ENCODE results near the gene WWOX. TPM values are rescaled to one million over a fixed set of nuclear protein-coding genes. Genes with fewer than 3 reads are reported as not detected.

WWOX gene
- total RNA-seq, 1 experiment from 2014 or later: 28.3 TPM

DNA sequence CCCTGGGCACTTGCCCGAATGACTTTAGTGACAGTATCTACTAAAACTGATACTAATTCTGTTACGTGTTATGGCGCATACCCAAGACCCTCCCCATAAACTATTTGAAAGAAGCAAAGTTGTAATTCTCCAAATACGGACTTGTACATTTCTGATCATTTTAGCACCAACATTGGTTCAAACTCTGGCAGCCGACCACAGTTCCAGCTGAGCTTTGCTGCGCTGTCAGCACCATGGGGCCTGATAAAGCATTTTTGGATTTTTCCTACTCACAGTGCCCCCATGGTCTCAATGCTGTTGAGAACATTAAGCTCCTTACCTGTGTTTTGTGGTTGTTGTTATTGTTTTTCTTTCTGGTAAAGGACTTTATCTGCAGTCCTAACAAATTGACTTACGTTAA lies 1040.3 kb downstream of the WWOX start:
- ChIA-PET CTCF (no interaction called here), POLR2A (ENCODE audit: unreplicated experiment) (no interaction called here)
- DNase-seq (no peak), ATAC-seq (no peak)
- Histone ChIP-seq H3K9me2 (replicated peaks; ENCODE audit: low read length) (no peaks in the 10 kb centered on the region), H3F3A (ENCODE audit: low read length, unreplicated experiment) (no peaks in the 10 kb centered on the region), H2AFZ (ENCODE audit: low read length) (no peak overlapping the region), H4K20me1 (ENCODE audit: low read length) (no peaks in the 10 kb centered on the region), H3K4me3 (ENCODE audit: low read length) (no peak overlapping the region), H3K4me1 (ENCODE audit: insufficient read depth, low read length) (no peaks in the 10 kb centered on the region), H3K9ac (ENCODE audit: low read length) (no peak overlapping the region), H3K4me2 (ENCODE audit: low read length) (no peak overlapping the region), H3K79me2 (ENCODE audit: low read length) (no peaks in the 10 kb centered on the region), H3K36me3 (ENCODE audit: low read depth, low read length) (no peaks in the 10 kb centered on the region), H3K9me3 (ENCODE audit: low read length) (no peaks in the 10 kb centered on the region), H3K27ac (ENCODE audit: low read length) (no peak overlapping the region), H3K27me3 (ENCODE audit: low read length) (peaks cover 6% of the 10 kb centered on the region; the same call in 1 of the 2 replicates)
- BruUV-seq (replicated peaks): no TSS peak
- no peak for TF ChIP-seq EZH2phosphoT487 (IDR thresholded peaks at IDR 0.05; ENCODE audit: borderline replicate concordance, low read length)
- TF ChIP-seq EZH2 (IDR thresholded peaks at IDR 0.05; ENCODE audit: low read length, unreplicated experiment): no peak
- TF ChIP-seq, protein P1, sequence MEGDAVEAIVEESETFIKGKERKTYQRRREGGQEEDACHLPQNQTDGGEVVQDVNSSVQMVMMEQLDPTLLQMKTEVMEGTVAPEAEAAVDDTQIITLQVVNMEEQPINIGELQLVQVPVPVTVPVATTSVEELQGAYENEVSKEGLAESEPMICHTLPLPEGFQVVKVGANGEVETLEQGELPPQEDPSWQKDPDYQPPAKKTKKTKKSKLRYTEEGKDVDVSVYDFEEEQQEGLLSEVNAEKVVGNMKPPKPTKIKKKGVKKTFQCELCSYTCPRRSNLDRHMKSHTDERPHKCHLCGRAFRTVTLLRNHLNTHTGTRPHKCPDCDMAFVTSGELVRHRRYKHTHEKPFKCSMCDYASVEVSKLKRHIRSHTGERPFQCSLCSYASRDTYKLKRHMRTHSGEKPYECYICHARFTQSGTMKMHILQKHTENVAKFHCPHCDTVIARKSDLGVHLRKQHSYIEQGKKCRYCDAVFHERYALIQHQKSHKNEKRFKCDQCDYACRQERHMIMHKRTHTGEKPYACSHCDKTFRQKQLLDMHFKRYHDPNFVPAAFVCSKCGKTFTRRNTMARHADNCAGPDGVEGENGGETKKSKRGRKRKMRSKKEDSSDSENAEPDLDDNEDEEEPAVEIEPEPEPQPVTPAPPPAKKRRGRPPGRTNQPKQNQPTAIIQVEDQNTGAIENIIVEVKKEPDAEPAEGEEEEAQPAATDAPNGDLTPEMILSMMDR (conservative IDR thresholded peaks at IDR 0.05; ENCODE audit: low read depth, low read length): no peak
- intact Hi-C loops (cut with micrococcal nuclease): no loop called here

DNA sequence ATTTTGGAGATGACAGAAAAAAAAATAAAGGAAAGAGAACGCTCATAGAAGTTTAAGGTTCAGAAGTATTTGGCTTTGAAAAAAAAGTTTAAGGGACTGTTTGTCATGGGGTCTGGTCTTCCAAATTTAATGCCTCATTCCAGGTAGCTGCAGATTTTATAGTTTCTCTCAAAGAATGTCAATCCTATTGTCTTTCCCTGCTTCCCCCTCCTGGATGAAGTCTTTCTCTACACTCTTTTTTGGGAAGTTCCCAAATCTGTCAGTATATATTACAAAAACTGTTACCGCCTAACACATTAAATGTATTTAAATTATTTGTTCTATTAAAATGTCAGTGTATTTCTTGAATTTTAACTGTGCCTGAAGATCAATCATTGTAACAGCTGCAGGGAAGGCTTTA lies 1043.6 kb downstream of the WWOX start:
- peaks cover 6% of the 10 kb centered on the region; the same call in 1 of the 2 replicates for H3K27me3 ChIP-seq (ENCODE audit: low read length)
- no peak for DNase-seq
- no peaks in the 10 kb centered on the region for H3K9me3 ChIP-seq (ENCODE audit: low read length)
- H3K36me3 ChIP-seq (ENCODE audit: low read depth, low read length): no peaks in the 10 kb centered on the region
- no peak overlapping the region for H2AFZ ChIP-seq (ENCODE audit: low read length)
- no peaks in the 10 kb centered on the region for H4K20me1 ChIP-seq (ENCODE audit: low read length)
- H3K9ac ChIP-seq (ENCODE audit: low read length): no peak overlapping the region
- H3K79me2 ChIP-seq (ENCODE audit: low read length): no peaks in the 10 kb centered on the region
- no peak overlapping the region for H3K4me3 ChIP-seq (ENCODE audit: low read length)
- ChIA-PET POLR2A (ENCODE audit: unreplicated experiment) (no interaction called here), CTCF (no interaction called here)
- no peak for ATAC-seq
- no TSS peak for BruUV-seq (replicated peaks)
- no peaks in the 10 kb centered on the region for H3K9me2 ChIP-seq (replicated peaks; ENCODE audit: low read length)
- TF ChIP-seq, protein P1 (conservative IDR thresholded peaks at IDR 0.05; ENCODE audit: low read depth, low read length): no peak
- TF ChIP-seq EZH2 (IDR thresholded peaks at IDR 0.05; ENCODE audit: low read length, unreplicated experiment) (no peak), EZH2phosphoT487 (IDR thresholded peaks at IDR 0.05; ENCODE audit: borderline replicate concordance, low read length) (no peak)
- intact Hi-C loops (cut with micrococcal nuclease): no loop called here
- no peak overlapping the region for H3K27ac ChIP-seq (ENCODE audit: low read length)
- no peaks in the 10 kb centered on the region for H3F3A ChIP-seq (ENCODE audit: low read length, unreplicated experiment)
- H3K4me1 ChIP-seq (ENCODE audit: insufficient read depth, low read length): no peaks in the 10 kb centered on the region
- H3K4me2 ChIP-seq (ENCODE audit: low read length): no peak overlapping the region

- H3K79me2 ChIP-seq (ENCODE audit: low read length): no peaks in the 10 kb centered on the region
- TF ChIP-seq EZH2phosphoT487 (IDR thresholded peaks at IDR 0.05; ENCODE audit: borderline replicate concordance, low read length) (no peak), EZH2 (IDR thresholded peaks at IDR 0.05; ENCODE audit: low read length, unreplicated experiment) (no peak)
- TF ChIP-seq, protein P1 (conservative IDR thresholded peaks at IDR 0.05; ENCODE audit: low read depth, low read length): no peak
- ATAC-seq (no peak), DNase-seq (no peak)
- no peaks in the 10 kb centered on the region for H3K4me1 ChIP-seq (ENCODE audit: insufficient read depth, low read length)
- no peak overlapping the region for H2AFZ ChIP-seq (ENCODE audit: low read length)
- intact Hi-C loops (cut with micrococcal nuclease): no loop called here
- ChIA-PET POLR2A (ENCODE audit: unreplicated experiment) (no interaction called here), CTCF (no interaction called here)
- no peak overlapping the region for H3K27ac ChIP-seq (ENCODE audit: low read length)
- H4K20me1 ChIP-seq (ENCODE audit: low read length): no peaks in the 10 kb centered on the region
- no peaks in the 10 kb centered on the region for H3K9me3 ChIP-seq (ENCODE audit: low read length)
- H3K4me3 ChIP-seq (ENCODE audit: low read length): no peak overlapping the region
- no peaks in the 10 kb centered on the region for H3K9me2 ChIP-seq (replicated peaks; ENCODE audit: low read length)
- no peaks in the 10 kb centered on the region for H3K27me3 ChIP-seq (ENCODE audit: low read length)
- no peak overlapping the region for H3K4me2 ChIP-seq (ENCODE audit: low read length)
- H3K9ac ChIP-seq (ENCODE audit: low read length): no peak overlapping the region
- no peaks in the 10 kb centered on the region for H3K36me3 ChIP-seq (ENCODE audit: low read depth, low read length)
- no peaks in the 10 kb centered on the region for H3F3A ChIP-seq (ENCODE audit: low read length, unreplicated experiment)
- no TSS peak for BruUV-seq (replicated peaks)
These were observed 1050.7 kb downstream of the WWOX start for GRCh38 chr16:79150151-79150550.
